T47D (cell line): Measurements from ENCODE around the gene KLC3.

ENCODE experiments used
- DNase-seq, 2 experiments: peaks; one replicate each; pipeline versions ENCODE4 v3.0.0 to v3.0.0-alpha.2; 2011 to 2012; ENCODE audit warnings: low read depth in 1 of 2, low spot score in 1 of 2
- JUND ChIP-seq: IDR thresholded peaks from 2 replicates; pipeline ENCODE4 v1.6.1; 2012; ENCODE audit warnings: low read depth
- in situ Hi-C: cut with HindIII; loops from 2 replicates; pipeline ENCODE4 v1.10.0; 2016; ENCODE audit warnings: low sequenced_read_pairs, low pct_unique_long_range_greater_than_20kb

Gene KLC3

DNA sequence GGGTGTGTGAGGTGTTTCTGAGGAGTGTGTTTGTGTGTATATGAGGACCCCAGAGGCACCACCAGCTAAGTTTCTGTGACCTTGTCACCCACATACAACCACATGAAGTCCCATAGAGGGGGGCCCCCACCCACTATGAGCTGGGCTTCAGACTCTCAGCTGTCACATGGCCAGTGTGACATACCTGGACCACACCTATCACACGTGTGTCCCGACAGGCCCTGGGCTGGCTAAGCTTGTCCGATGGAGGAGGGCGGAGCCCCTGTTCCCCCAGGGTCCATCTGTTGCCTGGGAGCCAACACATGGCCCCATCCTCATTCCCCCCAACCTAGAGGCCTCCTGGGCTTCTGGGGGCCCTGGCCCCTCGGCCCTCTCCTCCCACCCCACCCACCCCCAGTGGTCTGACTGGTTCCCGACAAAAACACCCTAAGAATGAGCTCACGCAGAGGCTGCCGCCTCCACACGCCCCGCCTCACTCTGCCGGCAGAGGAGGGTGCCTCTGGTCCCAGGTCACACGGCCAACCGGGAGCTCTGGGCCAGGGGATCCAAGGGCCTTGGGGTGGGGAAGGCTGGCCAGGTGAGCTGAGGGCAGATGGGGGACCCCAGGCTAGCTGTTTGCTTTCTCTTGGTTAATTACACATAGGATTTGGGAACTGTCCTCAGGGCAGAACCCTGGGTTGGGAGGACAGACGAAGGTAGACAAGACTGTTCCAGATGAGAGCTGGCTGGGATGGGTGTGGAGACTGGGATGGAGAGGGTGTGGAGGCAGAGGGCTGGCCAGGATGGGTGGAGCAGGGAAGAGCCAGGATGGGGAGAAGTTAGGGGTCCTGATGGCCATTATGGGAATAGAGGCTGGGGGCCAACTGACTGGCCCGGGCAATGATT lies 4.3 kb downstream of the KLC3 start:
- no peak for TF ChIP-seq JUND
- DNase-seq: no peak
- in situ Hi-C loops: no loop called here

DNA sequence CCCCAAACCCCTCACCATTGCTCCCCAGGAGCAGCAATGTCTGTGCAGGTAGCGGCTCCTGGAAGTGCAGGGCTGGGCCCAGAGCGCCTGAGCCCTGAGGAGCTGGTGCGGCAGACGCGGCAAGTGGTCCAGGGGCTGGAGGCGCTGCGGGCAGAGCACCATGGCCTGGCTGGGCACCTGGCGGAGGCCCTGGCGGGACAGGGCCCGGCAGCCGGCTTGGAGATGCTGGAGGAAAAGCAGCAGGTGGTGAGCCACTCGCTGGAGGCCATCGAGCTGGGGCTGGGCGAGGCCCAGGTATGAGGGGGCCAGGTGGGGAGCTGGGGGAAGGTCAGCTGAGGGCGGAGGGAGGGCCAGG lies 4.9 kb downstream of the KLC3 start:
- no peak for DNase-seq
- no peak for TF ChIP-seq JUND
- in situ Hi-C loops: no loop called here

DNA sequence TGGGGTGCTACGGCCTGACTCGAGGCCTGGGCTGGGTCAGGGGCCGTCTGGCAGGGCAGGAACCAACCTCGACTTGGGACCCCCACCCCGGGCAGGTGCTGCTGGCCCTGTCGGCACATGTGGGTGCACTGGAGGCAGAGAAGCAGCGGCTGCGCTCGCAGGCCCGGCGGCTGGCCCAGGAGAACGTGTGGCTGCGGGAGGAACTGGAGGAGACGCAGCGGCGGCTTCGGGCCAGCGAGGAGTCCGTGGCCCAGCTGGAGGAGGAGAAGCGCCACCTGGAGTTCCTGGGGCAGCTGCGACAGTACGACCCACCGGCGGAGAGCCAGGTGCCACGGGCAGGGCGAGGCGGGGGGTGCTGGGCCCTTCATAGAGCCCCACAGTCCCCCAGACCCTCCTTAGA lies 5.9 kb downstream of the KLC3 start:
- in situ Hi-C loops: no loop called here
- no peak for DNase-seq
- TF ChIP-seq JUND: no peak

DNA sequence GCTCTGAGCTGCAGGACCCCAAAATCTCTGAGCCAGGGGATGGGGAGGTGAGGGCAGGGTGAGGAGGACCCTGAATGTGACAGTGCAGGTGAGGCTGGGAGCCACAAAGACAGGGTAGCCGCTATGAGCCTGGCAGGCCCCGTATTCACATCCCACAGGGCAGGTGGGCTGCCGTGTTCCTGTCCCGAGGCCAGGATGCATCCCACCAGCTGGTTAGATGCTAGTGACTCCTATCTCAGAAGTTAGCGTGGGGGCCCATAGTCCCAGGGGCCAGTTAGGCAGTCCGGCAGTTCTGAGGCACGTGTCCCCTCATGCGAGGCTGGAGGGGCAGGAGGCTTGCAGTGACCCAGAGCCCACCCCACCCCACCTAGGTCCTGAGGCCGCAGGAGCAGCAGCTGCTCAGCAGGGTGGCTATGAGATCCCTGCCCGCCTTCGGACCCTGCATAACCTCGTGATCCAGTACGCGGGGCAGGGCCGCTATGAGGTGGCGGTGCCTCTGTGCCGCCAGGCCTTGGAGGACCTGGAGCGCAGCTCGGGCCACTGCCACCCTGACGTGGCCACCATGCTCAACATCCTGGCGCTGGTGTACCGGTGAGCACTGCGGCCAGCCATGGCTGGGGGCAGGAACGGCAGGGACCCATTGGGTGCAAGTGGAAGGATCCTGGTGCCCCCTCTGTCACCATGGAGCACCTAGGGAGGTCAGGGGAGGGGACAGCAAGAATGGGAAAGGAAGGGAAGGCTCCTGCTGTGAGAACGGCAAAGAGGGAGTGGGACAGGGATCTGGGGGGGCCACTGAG lies 7.2 kb downstream of the KLC3 start:
- in situ Hi-C loops: no loop called here
- no peak for DNase-seq
- TF ChIP-seq JUND: no peak

DNA sequence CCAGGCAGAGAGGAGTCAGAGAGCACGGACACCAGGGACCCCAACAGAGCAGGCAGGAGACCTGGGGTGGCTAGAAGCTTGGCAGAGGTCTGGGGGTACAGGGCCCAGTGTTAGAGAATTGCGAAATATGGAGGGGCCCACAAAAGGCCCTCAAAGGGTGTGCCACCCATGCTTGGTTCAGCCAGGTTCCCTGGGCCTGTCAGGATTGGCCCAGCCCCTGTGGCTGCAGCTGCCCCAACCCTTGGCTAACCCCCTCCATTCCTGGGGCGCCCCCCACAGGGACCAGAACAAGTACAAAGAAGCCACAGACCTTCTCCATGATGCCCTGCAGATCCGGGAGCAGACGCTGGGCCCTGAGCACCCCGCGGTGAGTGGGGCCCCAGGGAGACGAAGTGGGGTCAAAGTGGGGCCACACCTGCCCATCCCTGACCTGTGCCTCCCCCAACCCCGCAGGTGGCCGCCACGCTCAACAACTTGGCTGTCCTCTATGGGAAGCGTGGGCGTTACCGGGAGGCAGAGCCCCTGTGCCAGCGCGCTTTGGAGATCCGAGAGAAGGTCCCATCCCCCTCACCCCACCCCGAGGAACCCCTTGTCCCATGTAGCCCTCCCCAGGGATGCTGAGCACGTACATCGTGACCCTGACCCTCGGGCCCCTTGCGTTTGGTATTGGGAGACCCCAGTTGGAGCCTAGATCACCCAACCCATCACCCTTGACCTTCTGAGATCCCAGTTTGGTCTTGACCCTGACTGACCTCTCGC lies 8.0 kb downstream of the KLC3 start:
- no peak for TF ChIP-seq JUND
- DNase-seq: no peak
- in situ Hi-C loops: no loop called here

DNA sequence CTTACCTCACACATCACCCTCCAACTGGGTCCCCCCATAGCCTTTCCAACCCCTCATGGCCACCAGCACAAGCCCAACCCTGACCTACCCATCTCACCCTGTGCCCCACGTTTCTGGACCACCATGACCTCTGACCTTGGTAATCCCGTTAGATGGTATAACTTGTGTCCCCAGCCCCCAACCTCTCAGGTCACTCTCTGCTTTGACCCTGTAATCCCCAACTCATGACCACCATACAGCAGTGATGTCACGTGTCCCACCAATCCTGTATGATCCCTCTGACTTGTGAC lies 8.5 kb downstream of the KLC3 start:
- DNase-seq: no peak
- in situ Hi-C loops: no loop called here
- TF ChIP-seq JUND: no peak

DNA sequence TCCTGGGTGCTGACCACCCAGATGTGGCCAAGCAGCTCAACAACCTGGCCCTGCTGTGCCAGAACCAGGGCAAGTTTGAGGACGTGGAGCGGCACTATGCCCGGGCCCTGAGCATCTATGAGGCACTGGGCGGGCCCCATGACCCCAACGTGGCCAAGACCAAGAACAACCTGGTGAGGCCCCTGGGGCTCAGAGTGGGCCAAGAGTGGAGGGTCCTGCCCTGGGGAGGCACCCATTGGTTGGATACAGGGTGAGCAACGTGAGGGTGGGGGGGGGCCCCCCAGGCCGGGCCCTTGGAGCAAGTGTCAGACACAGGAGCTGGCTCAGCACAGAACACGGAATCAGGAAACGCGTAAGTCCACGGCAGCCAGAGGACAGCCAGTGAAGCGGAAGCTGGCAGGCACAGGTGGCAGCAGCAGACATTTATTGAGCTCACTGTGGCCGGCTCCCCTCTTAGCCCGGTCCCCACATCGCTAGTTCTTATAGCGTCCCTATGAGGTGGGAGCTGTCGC lies 8.9 kb downstream of the KLC3 start:
- in situ Hi-C loops: no loop called here
- TF ChIP-seq JUND: no peak

DNA sequence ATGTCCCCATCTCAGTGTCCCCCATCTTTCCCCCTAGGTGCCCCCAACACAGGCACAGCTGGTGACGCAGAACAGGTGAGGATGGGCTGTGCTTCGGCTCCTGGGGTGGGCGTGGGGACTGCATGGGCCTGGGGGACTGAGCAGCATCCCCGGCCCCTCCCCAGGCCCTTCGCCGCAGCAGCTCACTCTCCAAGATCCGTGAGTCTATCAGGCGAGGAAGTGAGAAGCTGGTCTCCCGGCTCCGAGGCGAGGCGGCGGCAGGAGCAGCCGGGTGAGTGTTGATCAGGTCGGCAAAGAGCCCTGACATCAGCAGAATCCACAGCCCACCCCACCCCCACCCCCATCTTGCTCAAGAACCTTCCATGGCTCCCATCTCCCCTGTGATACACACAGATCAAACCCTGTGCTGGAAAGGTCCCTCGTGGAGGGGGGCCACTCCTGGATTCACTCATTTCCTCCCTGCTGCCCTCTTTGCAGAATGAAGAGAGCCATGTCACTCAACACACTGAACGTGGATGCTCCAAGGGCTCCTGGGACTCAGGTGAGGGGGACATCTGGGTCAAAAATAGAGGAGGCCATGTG lies 10.0 kb downstream of the KLC3 start:
- in situ Hi-C loops: no loop called here
- TF ChIP-seq JUND: no peak

More for the DNA sequence above, 8.9 kb downstream of the KLC3 start:
- no peak for DNase-seq

DNA sequence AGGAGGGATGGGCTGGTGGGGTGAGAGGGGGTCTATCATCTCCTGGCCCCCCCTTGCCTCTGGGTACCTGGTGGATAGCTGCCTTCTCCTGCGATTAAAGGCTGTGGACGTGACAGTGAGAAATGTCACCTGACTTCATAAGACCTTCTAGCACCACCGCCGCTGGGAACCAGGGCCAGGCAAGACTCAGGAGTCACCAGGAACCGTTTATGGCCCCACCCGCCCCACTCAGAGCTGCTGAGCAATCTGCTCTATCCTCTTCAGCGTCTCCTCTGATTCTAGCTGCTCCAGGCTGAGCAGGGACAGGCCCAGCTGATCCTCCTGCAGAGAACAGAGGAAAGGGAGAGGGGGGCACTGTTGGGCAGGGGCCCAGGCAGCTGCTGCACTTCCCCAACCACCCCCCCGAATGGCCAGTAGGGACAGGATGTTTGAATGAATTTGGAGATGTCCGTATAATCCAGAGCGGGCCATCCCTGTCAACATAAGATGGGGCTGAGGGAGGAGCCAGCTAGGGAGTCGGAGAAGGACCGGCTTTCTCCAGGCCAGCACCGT lies 10.9 kb downstream of the KLC3 start:
- no peak for DNase-seq
- in situ Hi-C loops: no loop called here
- no peak for TF ChIP-seq JUND

More for the DNA sequence above, 10.0 kb downstream of the KLC3 start:
- no peak for DNase-seq

DNA sequence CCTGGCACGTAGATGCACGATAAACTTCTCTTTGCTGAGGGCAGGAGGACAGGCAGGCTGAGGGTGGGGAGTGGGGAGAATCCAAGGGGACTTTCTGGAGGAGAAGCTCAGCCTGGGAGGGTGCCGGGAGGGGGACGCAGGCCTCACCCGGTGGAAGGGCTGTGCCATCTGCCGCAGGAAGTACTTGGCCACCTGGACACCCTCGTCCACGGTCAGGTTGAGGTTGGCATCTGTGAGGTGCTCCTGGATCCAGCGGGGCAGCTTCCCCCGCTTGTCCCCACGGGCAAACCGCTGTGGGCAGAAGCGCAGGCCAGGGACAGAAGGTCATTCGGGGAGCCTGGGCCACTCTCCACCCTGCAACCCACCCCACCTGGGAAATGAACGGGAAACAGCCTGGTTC lies 11.5 kb downstream of the KLC3 start:
- DNase-seq: no peak
- no peak for TF ChIP-seq JUND
- in situ Hi-C loops: no loop called here

DNA sequence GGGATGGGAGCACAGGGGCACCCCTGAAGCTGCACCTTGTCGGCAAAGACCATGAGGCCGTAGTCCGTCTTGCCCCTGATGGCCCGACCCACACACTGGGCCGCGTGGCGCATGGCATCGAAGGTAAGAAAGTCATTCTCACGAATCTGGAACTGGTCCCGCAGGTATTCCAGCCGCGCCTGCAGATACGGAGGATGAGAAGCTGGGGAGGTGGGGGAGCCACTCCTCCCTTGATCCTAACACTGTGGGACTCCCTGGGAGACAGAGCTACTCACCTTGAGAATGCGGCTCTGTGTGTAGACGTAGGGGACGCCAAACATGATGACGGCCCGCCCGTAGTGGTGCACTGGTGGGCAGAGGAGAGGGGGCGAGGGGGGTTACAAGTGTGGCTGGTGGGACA lies 11.9 kb downstream of the KLC3 start:
- TF ChIP-seq JUND: no peak

DNA sequence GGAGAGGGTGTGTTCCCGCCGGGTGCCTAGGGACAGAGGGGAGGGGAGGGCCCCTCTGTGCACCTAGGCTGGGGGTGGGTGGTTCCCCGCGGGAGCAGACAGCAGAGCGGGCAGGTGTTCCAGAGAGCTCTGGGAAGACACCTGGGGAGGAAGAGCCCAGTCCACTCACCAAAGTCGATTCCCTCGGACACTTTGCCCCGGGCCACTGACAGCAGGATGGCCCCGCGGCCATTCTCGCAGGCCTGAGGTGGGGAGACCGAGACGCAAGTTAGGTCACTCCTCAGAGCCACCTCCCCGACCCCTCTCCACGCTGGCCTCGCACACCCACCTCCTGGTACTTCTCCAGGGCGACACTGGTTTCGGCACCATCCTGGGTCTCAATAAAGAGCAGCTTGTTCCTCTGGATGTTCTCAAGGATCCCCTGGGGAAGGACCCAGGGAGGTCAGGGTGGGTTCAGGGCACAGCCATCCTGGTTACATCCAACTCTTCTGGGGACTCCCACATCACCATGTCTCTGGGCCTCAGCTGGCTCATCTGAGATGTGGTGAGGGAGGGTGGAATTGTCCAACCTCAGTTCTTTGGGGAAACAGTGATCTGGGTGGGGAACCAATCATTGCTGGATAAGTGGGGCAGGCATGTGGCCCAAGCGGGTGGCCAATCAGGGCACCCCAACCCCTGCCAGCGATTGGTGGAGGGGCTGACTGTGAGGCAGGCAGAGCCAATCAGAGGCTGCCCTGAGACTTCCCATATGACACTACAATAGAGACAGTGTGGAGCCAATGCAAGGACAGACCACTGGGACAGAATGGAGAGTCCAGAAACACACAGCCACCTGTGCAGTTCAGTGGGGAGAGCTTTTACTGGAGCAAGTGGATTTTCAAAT lies 12.6 kb downstream of the KLC3 start:
- no peak for DNase-seq
- in situ Hi-C loops: no loop called here
- no peak for TF ChIP-seq JUND

More for the DNA sequence above, 11.9 kb downstream of the KLC3 start:
- in situ Hi-C loops: no loop called here
- no peak for DNase-seq
